Fibroblast of skin of abdomen (primary cell): ENCODE measurements around the gene NCKAP5.
A peak's percentile ranks its signal among the peaks of the same experiment; 100 is the strongest.
"Not testable (repeated sequence)": the region's sequence is repeated elsewhere in the genome, so short reads cannot be mapped to it uniquely, and the experiment has no call there.

Source experiments
- DNase-seq: peaks from one replicate; pipeline ENCODE4 v3.0.0-alpha.2; 2013

Gene NCKAP5

DNA sequence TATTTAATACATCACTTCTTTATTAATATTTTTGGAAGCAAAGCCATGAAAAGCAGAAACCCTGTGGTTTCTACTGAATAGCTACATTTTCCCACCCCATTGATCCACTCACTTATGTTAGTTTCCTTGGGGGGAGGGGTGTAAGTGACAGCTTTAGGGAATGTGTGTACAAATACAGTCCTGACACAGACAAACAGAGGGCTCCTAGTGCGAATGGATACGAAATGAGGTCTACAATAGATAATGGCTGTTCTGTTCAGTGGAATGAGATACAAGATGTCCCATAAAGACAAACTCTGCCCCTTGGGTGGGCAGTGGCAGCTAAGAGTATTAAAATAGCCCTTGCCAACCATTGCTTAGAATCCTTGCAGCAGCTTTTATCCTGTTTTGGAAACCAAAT lies 312.9 kb downstream of the NCKAP5 start:
- DNase-seq, result no peak

DNA sequence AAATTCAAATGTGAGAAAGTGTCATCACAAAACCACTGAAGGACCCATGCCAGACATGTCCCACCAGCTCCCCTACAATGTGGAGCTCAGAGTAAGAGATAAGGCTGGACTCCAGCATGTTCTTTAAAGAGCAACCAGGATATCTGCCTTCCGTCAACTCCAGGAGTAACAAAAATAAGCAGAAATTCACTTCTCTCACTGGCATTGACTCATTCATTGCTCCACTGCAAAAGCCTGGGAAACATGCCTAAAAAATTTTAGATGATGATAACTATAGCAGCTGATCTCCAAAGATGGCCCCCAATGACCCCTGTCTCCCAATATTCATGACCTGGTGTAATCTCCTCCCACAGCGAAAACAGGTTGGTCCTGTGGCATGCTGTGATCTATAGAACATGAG lies 314.5 kb downstream of the NCKAP5 start:
- no peak for DNase-seq

DNA sequence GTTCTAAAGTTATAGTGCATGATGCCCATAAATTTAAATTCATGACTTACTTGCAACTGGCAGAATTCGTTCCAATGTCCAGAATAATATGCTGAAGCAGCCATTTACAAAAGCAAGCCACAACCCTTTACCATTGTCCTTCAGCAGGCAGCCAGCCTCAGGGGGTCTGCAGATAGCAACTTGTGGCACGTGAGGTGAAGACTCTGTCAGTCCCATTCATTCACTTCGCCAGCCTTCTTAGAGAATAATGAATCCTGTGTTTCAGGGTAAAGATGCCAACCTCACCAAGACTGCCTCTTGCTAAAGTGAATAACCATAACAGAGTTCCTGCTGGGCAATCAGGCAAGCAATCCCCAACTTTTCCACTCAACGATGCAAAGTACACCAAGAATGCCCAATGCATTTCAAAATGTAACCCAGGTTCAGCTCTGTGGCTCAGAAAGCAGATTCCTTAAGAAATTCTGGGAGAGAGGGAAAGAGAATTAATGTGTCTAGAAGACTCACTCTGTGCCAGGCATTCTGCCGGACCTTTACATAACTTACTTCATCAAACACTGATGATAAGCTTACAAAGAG lies 315.4 kb downstream of the NCKAP5 start:
- no peak for DNase-seq

DNA sequence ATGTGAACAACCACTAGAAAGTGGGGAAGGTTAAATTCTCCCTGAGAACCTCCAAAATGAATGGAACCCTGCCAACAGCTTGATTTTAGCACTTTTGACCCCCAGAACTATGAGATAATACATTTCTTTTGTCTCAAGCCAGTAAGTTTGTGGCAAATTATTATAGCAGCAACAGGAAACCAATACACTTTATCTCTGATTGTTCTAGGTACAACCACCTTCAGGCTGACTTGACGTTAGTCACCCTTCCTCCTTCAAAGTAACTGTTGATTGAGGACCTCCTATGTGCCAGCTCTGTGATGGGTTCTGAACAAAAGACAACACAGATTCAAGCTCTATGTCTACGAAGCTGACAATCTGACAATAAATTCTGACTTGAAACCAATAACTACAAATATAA lies 318.9 kb downstream of the NCKAP5 start:
- no peak for DNase-seq

DNA sequence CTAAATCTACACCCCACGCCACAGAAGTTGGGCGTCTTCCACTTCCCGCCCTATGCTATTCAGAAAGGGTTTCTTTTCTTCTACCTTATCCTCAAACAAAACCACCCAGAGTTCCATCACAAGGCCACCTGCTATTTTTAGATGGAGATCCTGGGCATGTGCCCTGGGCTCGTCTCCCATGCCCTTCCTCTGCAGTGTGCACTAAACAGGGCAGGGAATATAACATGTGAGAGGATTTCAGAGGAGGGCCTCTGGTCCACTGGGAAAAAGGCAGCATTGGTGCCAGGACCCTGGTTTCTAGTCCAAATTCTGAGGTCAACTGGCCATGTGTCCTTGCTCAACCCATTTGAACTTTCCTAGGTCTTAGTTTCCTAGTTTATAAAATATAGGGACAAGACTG lies 320.0 kb downstream of the NCKAP5 start:
- DNase-seq, result no peak

DNA sequence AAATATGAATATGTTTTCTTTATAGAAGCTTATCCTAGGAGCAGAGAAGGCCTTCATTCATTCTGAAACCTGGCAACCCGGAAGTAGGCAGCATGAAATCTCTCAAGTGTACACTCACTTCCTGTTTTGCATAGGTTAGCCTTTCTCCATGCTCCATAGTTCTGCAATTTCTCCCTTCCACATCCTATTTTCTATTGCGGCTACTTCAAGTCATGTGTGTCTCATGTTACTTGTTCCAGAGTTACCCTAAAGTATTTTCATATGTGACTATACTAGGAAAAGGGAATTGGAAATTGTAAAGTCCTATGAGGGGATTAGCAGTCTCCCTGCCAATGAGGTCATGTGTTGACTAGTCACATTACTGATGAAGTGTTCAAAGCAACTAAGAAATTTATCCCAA lies 320.6 kb downstream of the NCKAP5 start:
- DNase-seq, result no peak

DNA sequence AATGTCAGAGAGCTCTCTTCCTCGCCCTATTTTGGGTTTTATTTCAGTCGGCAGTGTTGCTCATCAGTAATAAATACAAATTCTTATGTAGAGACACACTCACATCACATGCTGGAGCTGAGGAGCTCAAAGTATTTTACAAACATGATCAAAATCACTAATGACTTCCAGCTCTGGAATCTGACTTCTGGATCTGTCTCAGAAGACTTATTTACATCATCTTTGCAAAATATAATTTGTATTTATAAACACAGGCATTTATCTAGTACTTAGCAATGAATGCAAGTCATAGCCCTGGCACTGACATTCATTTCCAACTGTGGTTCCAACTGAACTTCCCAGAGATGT lies 327.1 kb downstream of the NCKAP5 start:
- peak; percentile 52 for DNase-seq

DNA sequence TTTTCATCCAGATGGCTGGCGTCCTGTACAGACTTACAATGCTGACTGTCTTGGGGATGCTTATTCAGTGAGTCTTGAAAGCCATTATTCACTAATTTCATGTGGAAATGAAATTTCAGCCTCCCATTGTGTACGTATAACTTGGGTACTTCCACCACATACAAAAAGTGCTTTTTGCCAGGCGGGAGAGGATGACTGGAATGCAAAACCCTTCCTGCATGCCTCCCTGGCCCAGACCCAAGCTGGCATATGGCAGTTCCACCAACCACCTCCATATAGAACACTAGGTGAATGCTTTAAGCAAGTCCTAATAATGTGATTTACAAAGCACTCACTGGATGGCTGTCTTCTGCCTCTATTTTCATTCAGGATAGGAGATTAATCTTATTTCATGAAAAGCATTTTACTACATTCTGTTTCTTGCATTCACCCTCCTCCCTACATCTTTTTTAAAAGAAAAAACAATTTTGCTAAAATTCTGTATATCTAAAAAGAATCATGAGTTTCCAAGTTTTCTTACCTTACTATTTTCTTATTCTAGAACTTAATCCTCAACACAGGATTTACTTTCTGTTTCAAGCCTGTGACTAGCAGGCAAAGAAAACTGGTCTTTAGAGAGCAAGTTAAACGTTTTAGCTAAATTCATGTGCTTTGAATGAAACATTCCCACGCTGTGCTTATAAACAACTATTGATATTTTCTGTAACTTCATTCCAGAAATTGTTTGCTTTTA lies 327.6 kb downstream of the NCKAP5 start:
- DNase-seq, result no peak

DNA sequence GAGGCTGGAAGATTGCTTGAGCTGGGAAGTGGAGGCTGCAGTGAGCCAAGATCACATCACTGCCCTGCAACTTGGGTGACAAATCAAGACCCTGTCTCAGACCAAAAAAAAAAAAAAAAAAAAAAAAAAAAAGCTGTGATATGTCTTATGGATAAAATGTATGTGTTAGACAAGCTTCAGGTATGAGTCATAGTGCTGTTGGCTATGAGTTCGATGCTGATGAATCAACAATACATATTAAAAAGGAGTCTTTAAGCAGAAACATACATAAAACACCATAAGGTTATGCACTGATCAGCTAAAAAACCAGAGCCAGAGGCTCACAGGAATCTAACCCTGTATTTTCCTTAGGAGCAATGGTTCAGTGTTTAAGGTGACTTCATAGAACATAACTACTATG lies 332.3 kb downstream of the NCKAP5 start:
- peak; percentile 69 for DNase-seq

DNA sequence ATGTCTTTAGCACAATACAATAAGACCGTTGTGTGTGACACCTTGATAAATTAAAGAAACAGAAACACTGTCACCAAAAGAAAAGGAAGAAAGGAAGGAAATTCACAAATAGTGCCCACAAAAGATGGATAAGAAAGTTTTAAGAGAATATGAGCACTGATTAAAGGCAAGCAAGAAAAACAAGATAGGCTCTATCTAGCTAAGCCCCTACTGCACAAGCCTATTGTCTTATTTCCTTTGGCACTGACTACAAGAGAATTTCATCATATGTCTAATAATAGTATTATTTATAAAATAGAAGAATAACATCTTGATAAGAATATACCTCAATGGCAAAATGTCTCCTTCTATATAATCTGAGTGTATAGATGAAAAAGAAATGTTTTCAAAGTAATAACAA lies 335.7 kb downstream of the NCKAP5 start:
- DNase-seq, result no peak

DNA sequence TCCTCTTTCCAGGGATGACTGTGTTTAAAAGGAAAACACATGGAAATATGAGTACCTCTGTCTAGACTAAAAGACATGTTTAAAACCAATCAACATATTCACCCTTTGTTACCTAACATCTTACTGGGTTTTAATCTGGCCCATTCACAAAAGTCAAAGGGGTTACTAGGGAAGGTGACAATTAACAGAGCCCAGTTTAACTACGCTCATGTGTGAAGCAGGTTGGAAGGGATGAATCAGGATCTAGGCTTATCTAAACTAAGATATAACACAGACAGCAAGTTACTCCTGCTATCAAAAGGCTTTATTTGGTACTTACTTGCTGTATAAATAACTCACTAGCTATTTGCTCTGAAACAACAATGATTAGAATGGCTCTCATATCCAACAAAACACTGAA lies 337.0 kb downstream of the NCKAP5 start:
- DNase-seq, result no peak

DNA sequence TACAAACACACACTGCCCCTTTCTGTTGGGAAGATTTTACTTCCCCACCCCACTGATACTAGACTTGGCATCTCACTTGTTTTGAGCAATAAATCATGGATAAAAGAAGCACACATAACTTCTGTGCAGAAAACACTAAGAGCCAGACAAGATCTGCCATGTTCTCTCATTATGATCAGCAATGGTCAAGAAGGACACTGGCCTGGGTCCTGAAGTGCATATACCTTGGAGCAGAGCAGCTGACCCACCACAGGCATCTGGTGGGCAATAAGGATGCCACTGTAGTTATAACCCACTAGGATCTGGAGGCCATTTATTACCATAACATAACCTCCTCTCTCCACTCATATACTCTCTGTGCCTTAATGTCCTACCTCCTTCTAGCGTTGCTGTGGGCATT lies 338.3 kb downstream of the NCKAP5 start:
- no peak for DNase-seq

DNA sequence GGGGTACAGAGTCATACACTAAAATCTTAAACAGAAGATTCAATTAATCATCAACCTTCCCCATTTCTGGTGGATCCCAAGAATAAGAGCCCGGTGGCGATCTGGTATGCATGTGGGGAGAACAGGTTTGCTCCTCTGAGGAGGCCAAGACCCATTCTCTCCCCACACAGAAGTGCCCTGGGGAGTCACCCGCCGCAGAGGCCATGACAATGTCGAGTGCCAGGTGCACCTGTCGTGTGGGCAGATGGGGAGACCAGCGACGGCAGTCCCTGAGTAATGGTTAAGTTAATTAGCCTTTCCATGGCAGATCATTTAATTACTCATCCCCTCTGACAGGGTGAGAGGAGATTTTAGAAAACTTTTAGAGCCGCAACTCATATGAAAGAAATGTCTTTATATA lies 345.0 kb downstream of the NCKAP5 start:
- DNase-seq, result no peak

DNA sequence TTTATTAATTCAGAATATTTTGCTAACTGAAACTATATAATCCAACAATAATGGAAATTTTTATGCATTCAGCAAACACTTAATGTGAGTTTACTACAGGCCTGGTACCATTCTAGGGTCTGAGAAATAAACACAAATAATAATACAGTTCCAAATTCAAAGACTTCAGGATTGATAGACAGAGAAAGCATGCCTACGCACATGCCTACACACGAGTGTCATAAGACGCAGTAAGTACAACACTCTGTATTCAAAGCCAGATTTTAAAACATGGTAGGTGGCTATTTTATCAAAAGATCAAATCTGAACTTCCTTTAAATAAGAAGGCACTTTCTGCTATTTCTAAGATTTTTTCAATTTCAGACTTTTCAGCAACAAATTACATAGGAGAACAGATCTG lies 346.9 kb downstream of the NCKAP5 start:
- no peak for DNase-seq

DNA sequence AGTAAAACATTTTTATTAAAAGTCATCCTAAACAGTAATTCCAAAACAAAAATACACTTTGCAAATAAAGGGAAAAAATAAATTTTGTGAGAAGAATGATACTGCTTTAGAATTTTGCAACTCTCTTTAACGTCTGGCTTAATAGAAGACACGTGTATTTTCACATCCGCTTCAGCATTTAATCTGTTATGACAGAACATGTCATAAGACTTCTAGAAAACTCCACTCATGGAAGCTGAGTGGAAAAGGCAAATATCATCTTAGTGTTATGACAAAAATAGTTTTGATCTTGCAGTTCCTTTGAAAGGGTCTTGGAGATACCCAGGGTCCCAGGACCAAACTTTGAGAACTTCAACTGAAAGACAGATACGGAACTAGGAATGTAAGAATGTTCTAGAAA lies 350.1 kb downstream of the NCKAP5 start:
- DNase-seq, result no peak

DNA sequence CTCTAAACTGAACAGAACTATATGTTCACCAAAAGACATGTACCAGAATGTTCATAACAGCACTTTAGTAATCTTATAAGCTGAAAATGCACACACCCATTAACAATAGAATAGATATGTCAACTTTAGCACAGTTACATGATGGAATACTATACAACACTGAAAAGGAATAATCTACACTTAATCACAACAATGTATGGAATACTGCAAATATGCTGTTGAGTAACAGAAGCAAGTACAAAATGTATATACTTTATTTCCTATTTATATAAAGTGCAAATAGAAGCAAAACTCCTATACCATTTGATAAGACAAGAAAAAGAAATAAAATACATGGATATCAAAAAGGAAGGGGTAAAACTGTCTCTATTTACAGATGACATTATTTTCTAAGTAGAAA lies 352.8 kb downstream of the NCKAP5 start:
- DNase-seq, result no peak

DNA sequence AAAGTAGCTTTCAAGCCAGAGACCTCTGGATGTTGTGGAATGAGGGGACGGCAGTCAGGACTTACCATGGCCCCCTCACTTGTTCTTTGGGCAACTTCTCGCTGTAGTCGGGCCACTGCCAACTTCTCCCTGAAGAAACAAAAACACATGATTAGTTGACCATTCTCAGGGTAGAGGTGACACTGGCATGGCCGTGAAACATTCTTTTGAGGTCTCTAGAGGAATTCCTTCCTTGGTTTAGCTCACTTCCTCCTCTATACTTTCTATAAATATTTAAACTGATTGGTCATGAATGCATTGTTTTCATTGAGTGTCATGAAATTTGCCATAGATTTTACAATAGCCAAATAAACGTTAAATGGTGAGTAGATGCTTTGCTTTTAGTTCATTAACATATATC lies 354.6 kb downstream of the NCKAP5 start:
- no peak for DNase-seq

DNA sequence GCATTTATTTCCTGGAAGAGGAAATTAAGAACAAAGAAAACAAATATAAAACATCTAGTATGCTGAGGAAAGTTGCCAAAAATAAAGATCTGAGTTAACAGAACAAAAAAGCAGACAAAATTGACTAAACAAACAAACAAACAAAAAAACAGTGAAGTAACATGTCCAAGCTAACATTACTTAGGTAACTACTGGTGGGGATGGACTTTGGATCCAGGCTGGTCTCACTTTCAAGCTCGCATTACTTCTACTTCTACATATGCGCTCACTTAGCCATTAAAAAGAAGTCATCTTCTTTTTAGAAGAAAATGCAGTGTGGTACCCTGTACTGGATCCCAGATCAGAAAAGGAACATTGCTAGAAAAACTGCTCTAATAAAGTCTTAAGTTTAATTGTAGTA lies 358.9 kb downstream of the NCKAP5 start:
- no peak for DNase-seq

DNA sequence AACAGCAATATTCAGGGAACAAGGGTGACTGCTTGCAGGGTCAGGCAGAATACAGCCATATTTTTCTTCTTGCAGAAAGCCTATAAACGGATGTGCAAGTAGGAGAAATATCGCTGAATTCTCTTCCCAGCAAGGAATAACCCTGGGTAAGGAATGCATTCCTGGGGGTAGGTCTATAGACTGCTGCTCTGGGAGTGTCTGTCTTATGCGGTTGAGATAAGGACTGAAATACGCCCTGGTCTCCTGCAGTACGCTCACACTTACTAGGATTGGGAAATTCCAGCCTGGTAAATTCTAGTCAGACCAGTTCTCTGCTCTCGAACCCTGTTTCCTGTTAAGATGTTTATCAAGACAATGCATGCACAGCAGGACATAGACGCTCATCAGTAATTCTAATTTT lies 361.6 kb downstream of the NCKAP5 start:
- not testable (repeated sequence) for DNase-seq

DNA sequence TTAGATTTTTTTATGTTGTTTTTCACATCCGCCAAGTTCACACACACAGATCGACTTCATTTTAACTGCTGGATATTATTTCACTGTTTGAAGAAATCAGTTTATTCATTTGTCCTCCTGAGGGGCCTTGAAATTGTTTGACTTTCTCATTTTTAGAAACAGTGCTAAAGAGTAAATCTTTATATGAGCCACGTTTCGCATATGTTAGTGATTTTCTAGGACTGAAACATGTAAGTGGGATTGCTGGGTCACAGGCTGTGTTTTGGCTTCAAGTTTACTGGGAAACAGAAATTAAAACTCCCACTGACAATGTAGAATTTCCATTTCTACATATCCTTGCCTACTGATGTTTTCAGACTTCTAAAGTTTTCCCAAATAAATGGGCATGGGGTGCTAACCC lies 363.8 kb downstream of the NCKAP5 start:
- DNase-seq, result no peak

DNA sequence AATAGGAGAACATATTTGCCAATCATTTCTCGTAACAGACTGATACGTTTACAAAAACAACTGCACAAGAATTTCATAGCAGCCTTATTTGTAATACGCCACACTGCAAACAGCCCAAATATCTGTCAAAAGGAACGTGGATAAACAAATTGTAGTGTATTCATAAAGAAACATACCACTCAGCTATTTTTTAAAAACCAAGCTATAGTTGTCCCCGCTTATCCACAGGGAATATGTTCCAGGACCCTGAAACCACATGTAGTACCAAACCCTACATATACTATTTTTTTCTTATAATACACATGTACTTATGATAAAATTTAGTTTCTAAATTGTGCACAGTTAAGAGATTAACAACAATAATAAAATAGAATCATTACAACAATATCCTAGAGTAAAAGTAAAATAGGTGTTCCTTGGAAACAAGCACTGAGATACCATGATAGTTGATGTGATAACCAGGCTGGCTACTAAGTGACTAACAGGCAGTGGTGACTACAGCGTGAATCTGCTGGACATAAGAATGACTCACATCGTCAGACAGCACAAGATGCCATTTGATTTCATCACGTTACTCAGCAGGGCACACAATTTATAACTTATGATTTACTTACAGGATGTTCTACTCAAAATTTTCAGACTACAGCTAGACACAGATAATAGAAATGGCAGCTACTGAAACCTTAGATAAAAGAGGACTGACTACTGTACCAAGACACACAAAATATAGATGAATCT lies 367.4 kb downstream of the NCKAP5 start:
- DNase-seq, result peak; percentile 89

DNA sequence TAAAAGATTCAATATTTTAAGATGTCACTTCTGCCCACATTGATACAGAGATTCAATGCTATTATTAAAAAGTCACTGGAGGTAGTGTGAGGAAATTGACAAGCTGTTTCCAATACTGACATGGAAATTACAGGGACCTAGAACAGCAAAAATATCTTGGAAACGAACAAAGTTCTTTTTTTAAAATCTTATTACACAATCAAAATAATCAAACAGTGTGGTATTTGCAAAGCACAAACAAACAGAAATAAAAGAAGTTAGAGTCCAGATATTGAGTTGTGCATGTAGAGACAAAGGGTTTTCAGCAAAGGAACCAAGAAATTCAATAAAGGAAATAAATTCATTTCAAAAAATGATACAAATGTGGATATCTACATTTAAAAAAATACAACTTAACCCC lies 369.6 kb downstream of the NCKAP5 start:
- no peak for DNase-seq

DNA sequence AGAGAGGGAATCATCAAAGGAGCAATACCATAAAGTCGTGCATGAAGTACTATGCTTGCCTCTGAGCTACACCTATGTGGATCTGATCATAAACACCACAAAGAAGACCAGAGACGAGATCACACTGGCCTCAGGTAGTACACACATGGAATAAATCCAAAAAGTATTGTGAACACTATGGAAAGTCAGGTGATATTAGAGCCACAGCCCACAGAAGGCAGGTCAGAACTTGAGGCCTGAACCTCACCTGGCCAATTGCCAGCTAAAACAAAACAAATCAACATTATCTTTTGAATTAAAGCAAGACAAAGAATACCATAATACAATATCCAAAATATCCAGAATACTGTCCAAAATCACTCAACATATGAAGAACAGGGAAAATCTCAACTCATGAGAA lies 371.1 kb downstream of the NCKAP5 start:
- no peak for DNase-seq

DNA sequence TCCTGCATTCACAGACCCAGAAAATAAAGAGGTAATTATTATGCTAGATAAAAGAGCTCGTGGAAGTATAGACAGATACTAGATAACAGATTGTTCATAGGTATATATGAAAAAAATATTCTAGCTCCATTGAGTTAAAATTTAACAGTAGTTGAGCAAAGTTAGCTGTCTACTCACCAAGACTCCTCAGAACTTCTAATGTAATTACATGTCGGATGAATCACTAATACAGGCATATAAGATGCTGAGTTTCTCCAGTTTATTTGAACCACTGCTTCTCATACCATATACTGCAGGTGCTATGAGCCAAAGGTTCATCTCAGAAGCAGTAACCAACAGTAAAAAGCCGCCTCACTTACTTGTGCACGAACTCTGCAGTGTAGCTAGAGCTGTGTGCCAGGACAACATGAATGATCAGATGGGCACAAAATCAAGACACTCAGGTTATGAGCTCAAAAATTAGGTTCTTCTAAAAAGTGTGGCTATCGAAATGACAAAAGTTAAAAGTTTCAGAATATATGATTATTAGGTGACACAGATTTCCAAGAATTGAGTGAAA lies 373.4 kb downstream of the NCKAP5 start:
- no peak for DNase-seq
